Subcutaneous adipose tissue (tissue), 4 donors: Measurements from ENCODE around the gene SPATS2. TPM values are rescaled to one million over a fixed set of nuclear protein-coding genes. Genes with fewer than 3 reads are reported as not detected.

Experiments used
- CTCF ChIP-seq: fragments of 450-650 bp; IDR thresholded peaks from one replicate; pipeline ENCODE4 v1.5.1; 2016; ENCODE audit warnings: low read depth, mild to moderate bottlenecking, control low read depth, antibody characterized with exemption, moderate library complexity
- total RNA-seq, 4 donors: library from RNA; depleted of rRNA; stranded (reverse); fragments of >200 nt; gene quantifications; one replicate each; pipeline ENCODE4 v1.1.0, GENCODE V29; 2016

SPATS2 gene
- total RNA-seq, 4 donors from 2014 or later: 10.1 to 19.5 (median 12.3) TPM

GRCh38 chr12:49340095-49340870 is 27.0 kb upstream of the SPATS2 start:
- no peak for TF ChIP-seq CTCF

GRCh38 chr12:49340971-49341776 is 26.1 kb upstream of the SPATS2 start:
- TF ChIP-seq CTCF: no peak

GRCh38 chr12:49341777-49342065 is 25.5 kb upstream of the SPATS2 start:
- TF ChIP-seq CTCF: no peak

GRCh38 chr12:49342066-49342913 is 25.0 kb upstream of the SPATS2 start:
- no peak for TF ChIP-seq CTCF

GRCh38 chr12:49342914-49343731 is 24.1 kb upstream of the SPATS2 start:
- no peak for TF ChIP-seq CTCF

GRCh38 chr12:49344486-49345050 is 22.7 kb upstream of the SPATS2 start:
- TF ChIP-seq CTCF: no peak
